Neuronal stem cell (in vitro differentiated cells): ENCODE measurements around the gene CDC42BPG.
A peak's percentile ranks its signal among the peaks of the same experiment; 100 is the strongest.

Source experiments
- DNase-seq: peaks from one replicate; pipeline ENCODE4 v3.0.0-alpha.2; 2013; ENCODE audit warnings: low spot score
- H2AFZ ChIP-seq: one replicate; pipeline ENCODE4 v1.6.1; 2013; ENCODE audit warnings: mild to moderate bottlenecking, low read length, inconsistent platforms
- H2AK5ac ChIP-seq: 2 replicates; pipeline ENCODE4 v1.6.1; 2013; ENCODE audit warnings: low read depth, mild to moderate bottlenecking, inconsistent platforms, low read length, moderate library complexity, mixed read lengths
- H2BK120ac ChIP-seq: 2 replicates; pipeline ENCODE4 v1.6.1; 2013; ENCODE audit warnings: low read depth, mild to moderate bottlenecking, inconsistent platforms, low read length, moderate library complexity, mixed read lengths
- H2BK12ac ChIP-seq: one replicate; pipeline ENCODE4 v1.6.1; 2013; ENCODE audit warnings: low read length, inconsistent platforms
- H2BK15ac ChIP-seq: 2 replicates; pipeline ENCODE4 v1.6.1; 2013; ENCODE audit warnings: mild to moderate bottlenecking, low read length, inconsistent platforms, mixed read lengths
- H2BK5ac ChIP-seq: one replicate; pipeline ENCODE4 v1.6.1; 2013; ENCODE audit warnings: inconsistent platforms, mild to moderate bottlenecking, low read length, moderate library complexity
- H3K14ac ChIP-seq: one replicate; pipeline ENCODE4 v1.6.1; 2013; ENCODE audit warnings: low read length, inconsistent platforms
- H3K18ac ChIP-seq: 2 replicates; pipeline ENCODE4 v1.6.1; 2013; ENCODE audit warnings: low read length, inconsistent platforms
- H3K23ac ChIP-seq: 2 replicates; pipeline ENCODE4 v1.6.1; 2013; ENCODE audit warnings: low read depth, mild to moderate bottlenecking, mixed read lengths, low read length, inconsistent platforms; ENCODE audit not compliant: poor library complexity
- H3K27ac ChIP-seq: replicated peaks from 3 replicates; pipeline ENCODE4 v1.5.1; 2013; ENCODE audit warnings: low read length, inconsistent platforms
- H3K27me3 ChIP-seq, 3 experiments: 2 replicates each; pipeline ENCODE4 v1.6.1; 2013; ENCODE audit warnings: low read length in 3 of 3, mild to moderate bottlenecking in 2 of 3, inconsistent platforms in 1 of 3, low read depth in 1 of 3, mixed read lengths in 1 of 3, moderate library complexity in 1 of 3; ENCODE audit not compliant: control insufficient read depth in 3 of 3, insufficient read depth in 3 of 3
- H3K36me3 ChIP-seq, 2 donors: replicated peaks in 1 of 2; 2 replicates each; pipeline ENCODE4 v1.6.1; 2013; ENCODE audit warnings: low read length in 2 of 2; ENCODE audit not compliant: control insufficient read depth in 2 of 2, insufficient read depth in 2 of 2
- H3K4ac ChIP-seq: 2 replicates; pipeline ENCODE4 v1.6.1; 2013; ENCODE audit warnings: inconsistent platforms, mild to moderate bottlenecking, low read length, moderate library complexity
- H3K4me1 ChIP-seq, 2 donors: 1 replicate in 1 of 2; 2 replicates in 1 of 2; pipeline ENCODE4 v1.6.1; 2013; ENCODE audit warnings: low read length in 2 of 2, low read depth in 1 of 2; ENCODE audit not compliant: control insufficient read depth in 2 of 2, insufficient read depth in 1 of 2
- H3K4me2 ChIP-seq: one replicate; pipeline ENCODE4 v1.6.1; 2013; ENCODE audit warnings: mild to moderate bottlenecking, low read length, inconsistent platforms; ENCODE audit not compliant: insufficient read depth, poor library complexity, severe bottlenecking
- H3K4me3 ChIP-seq, 2 donors: 2 replicates each; pipeline ENCODE4 v1.5.1; 2013; ENCODE audit warnings: low read length in 2 of 2, mild to moderate bottlenecking in 2 of 2, inconsistent platforms in 1 of 2, moderate library complexity in 1 of 2
- H3K79me1 ChIP-seq: one replicate; pipeline ENCODE4 v1.6.1; 2013; ENCODE audit warnings: low read depth, mild to moderate bottlenecking, inconsistent platforms, low read length, moderate library complexity
- H3K9ac ChIP-seq: one replicate; pipeline ENCODE4 v1.6.1; 2013; ENCODE audit warnings: mild to moderate bottlenecking, low read depth, low read length, inconsistent platforms; ENCODE audit not compliant: poor library complexity
- H3K9me3 ChIP-seq, 2 donors: replicated peaks in 1 of 2; 2 replicates each; pipeline versions ENCODE3 to v1.6.1; 2013; ENCODE audit warnings: low read length in 2 of 2, mild to moderate bottlenecking in 2 of 2, inconsistent platforms in 1 of 2, low read depth in 1 of 2, mixed read lengths in 1 of 2, moderate library complexity in 1 of 2; ENCODE audit not compliant: control insufficient read depth in 2 of 2, insufficient read depth in 1 of 2
- H4K8ac ChIP-seq: one replicate; pipeline ENCODE4 v1.6.1; 2013; ENCODE audit warnings: low read depth, mild to moderate bottlenecking, inconsistent platforms, low read length, moderate library complexity
- H4K91ac ChIP-seq: one replicate; pipeline ENCODE4 v1.6.1; 2013; ENCODE audit warnings: low read length, low read depth, mild to moderate bottlenecking, inconsistent platforms; ENCODE audit not compliant: poor library complexity
- WGBS, 2 donors: extraction: QIAGEN DNeasy Blood & Tissue Kit; methylation state at CpG; one replicate each; pipeline ENCODE4 v1.1.7; 2013; ENCODE audit warnings: missing lambda C conversion rate in 2 of 2, mixed read lengths in 1 of 2; ENCODE audit not compliant: insufficient read length in 2 of 2, insufficient replicate concordance in 1 of 2; ENCODE audit errors: extremely low coverage in 2 of 2; 5-methylcytosine and 5-hydroxymethylcytosine counted together

Gene CDC42BPG

DNA sequence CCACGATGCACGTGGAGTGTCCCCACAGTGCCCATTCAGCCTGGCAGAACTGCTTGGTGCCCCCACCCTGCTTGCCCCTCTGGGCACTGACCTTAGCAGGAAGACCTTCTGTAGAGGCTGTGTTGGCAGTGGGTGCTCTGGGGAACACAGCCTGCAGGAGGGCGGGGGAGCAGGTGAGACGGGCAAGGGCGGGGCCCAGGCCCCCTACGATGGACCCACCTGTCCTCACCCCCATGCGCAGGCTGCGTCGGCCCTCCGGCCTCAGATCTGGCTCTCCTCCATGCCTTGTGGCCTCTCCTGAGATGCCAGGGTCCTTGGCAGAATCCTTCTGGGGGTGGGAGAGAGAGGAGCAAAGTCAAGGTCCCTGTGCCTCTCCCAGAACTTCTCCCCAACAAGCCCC lies 10.9 kb downstream of the CDC42BPG start:
- no peak overlapping the region for H3K4me3 ChIP-seq
- peaks cover 0 to 1% of the 10 kb centered on the region in 2 donors for H3K4me1 ChIP-seq
- no peak overlapping the region for H2AFZ ChIP-seq
- H2BK5ac ChIP-seq: peak overlapping the region; percentile 53
- H2AK5ac ChIP-seq: peak overlapping the region; percentile 83
- no peaks in the 10 kb centered on the region for H3K36me3 ChIP-seq
- H3K18ac ChIP-seq: no peak overlapping the region
- no peak overlapping the region for H4K91ac ChIP-seq
- no CpG with 5 or more reads among the region's 10 CpGs for WGBS, 2 donors
- no peaks in the 10 kb centered on the region for H3K9me3 ChIP-seq
- no peak overlapping the region for H3K4me2 ChIP-seq
- H2BK15ac ChIP-seq: peak overlapping the region; percentile 37
- no peak overlapping the region for H4K8ac ChIP-seq
- no peak overlapping the region for H3K9ac ChIP-seq
- H3K4ac ChIP-seq: no peak overlapping the region
- H3K27me3 ChIP-seq: peaks cover 0 to 45% (median 0%) of the 10 kb centered on the region in 3 experiments
- no peak overlapping the region for H3K27ac ChIP-seq
- H3K14ac ChIP-seq: peak overlapping the region; percentile 56
- H3K23ac ChIP-seq: peak overlapping the region; percentile 65
- DNase-seq: no peak
- no peak overlapping the region for H2BK12ac ChIP-seq
- H3K79me1 ChIP-seq: peaks cover 2% of the 10 kb centered on the region
- no peak overlapping the region for H2BK120ac ChIP-seq

DNA sequence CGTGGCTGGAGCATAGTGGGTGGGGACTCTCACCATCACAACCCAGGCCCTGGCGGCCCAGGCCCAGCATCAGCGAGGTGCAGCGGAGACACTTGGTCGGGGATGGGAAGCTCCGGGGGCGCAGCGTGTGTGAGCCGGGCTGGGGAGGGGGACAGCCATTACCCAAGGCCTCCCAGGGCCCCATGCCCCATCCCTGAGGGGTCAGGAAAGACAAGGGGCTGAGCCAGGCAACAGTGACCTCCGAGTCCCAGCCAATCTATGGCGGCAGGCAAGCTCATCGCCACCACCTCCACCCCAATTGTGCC lies 11.3 kb downstream of the CDC42BPG start:
- no peak overlapping the region for H3K18ac ChIP-seq
- no peak overlapping the region for H3K4ac ChIP-seq
- H3K23ac ChIP-seq: peak overlapping the region; percentile 65
- H3K4me2 ChIP-seq: no peak overlapping the region
- peak overlapping the region; percentile 56 for H2AK5ac ChIP-seq
- peak overlapping the region; percentile 4 for H4K8ac ChIP-seq
- no peaks in the 10 kb centered on the region for H3K36me3 ChIP-seq
- H2BK120ac ChIP-seq: no peak overlapping the region
- H4K91ac ChIP-seq: no peak overlapping the region
- WGBS, 2 donors: no CpG with 5 or more reads among the region's 12 CpGs
- no peak overlapping the region for H3K27ac ChIP-seq
- H3K4me3 ChIP-seq: no peak overlapping the region
- no peak overlapping the region for H2AFZ ChIP-seq
- DNase-seq: no peak
- H3K9ac ChIP-seq: no peak overlapping the region
- no peak overlapping the region for H2BK12ac ChIP-seq
- H3K79me1 ChIP-seq: peaks cover 2% of the 10 kb centered on the region
- peak overlapping the region; percentile 37 for H2BK15ac ChIP-seq
- H3K4me1 ChIP-seq: peaks cover 0 to 1% of the 10 kb centered on the region in 2 donors
- peaks cover 0 to 45% (median 0%) of the 10 kb centered on the region in 3 experiments for H3K27me3 ChIP-seq
- H2BK5ac ChIP-seq: peak overlapping the region; percentile 53
- H3K9me3 ChIP-seq: no peaks in the 10 kb centered on the region
- H3K14ac ChIP-seq: peak overlapping the region; percentile 56

DNA sequence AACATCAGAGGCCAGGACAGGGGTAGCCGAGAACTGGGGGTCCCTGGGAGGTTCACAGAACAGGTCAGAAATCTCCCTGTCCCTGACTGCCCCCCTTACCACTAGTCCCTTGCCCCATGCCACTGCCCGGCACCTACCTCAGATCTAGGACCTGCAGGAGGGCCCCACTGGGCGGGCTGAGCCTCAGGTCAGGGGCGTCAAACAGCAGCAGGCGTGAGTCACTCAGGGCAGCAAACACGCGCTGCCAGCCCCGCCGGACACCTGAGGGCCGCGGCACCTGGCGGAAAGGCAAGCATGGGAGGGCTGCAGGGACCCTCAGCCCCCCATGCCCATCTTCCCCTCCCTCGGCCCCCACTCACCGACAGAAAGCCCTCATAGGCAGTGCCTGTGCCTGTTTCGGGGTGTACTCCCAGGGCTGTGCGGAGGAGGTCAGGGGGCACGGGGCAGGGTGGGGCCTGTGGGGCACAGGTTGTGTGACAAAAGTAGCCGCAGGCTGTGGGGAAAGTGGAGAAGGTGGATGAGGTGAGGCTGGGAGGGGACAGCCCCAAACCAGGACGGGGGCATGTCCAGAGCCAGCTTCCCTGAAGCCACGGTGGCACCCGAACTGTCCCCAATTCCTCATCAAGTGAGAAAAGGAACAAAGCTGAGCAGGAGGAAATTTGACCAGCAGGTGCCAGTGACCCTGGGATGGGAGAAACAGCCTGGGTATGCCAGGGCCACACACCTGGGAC lies 11.8 kb downstream of the CDC42BPG start:
- H3K4ac ChIP-seq: no peak overlapping the region
- H3K27me3 ChIP-seq: peaks cover 0 to 42% (median 0%) of the 10 kb centered on the region in 3 experiments
- no peak overlapping the region for H3K4me2 ChIP-seq
- H3K9ac ChIP-seq: no peak overlapping the region
- H2BK12ac ChIP-seq: no peak overlapping the region
- H3K18ac ChIP-seq: no peak overlapping the region
- no peak overlapping the region for H2BK120ac ChIP-seq
- no peak overlapping the region for H4K91ac ChIP-seq
- no peak overlapping the region for H3K14ac ChIP-seq
- H3K23ac ChIP-seq: peak overlapping the region; percentile 80
- H2AFZ ChIP-seq: no peak overlapping the region
- H4K8ac ChIP-seq: peak overlapping the region; percentile 4
- peak overlapping the region; percentile 70 for H2AK5ac ChIP-seq
- H3K27ac ChIP-seq: no peak overlapping the region
- peak overlapping the region; percentile 53 for H2BK5ac ChIP-seq
- peaks cover 0 to 1% of the 10 kb centered on the region in 2 donors for H3K4me1 ChIP-seq
- no peak overlapping the region for H2BK15ac ChIP-seq
- no peak for DNase-seq
- no CpG with 5 or more reads among the region's 21 CpGs for WGBS, 2 donors
- H3K4me3 ChIP-seq: no peak overlapping the region
- no peaks in the 10 kb centered on the region for H3K9me3 ChIP-seq
- H3K36me3 ChIP-seq: no peaks in the 10 kb centered on the region
- H3K79me1 ChIP-seq: peaks cover 2% of the 10 kb centered on the region

DNA sequence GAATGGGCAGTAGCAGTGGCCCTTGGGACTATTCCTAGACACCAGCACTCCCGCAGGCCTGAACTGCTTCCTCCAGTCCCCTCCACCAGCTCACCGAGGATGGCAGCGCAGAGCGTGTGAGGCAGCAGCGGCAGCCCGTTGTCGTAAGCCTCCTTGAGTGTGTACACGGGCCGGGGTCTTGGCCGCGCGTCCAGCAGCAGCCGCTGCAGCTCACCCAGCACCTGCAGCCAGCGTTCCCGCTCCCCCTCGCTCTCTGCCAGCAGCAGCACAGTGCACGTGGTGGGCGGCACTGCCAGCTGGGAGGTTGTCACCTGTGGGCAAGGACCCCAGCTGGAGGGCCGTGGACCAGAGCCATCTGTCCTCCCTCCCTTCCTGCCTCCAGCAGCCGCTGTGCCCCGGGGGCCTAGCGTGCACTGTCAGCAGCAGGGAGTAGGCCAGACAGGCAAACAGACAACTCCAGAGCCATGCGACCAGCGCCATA lies 13.0 kb downstream of the CDC42BPG start:
- no peaks in the 10 kb centered on the region for H3K79me1 ChIP-seq
- H3K14ac ChIP-seq: peak overlapping the region; percentile 56
- H3K4me3 ChIP-seq: no peak overlapping the region
- H3K9ac ChIP-seq: peak overlapping the region; percentile 44
- peak overlapping the region; percentile 22 for H2AFZ ChIP-seq
- H2AK5ac ChIP-seq: peak overlapping the region; percentile 68
- H3K27ac ChIP-seq: no peak overlapping the region
- H3K18ac ChIP-seq: peak overlapping the region; percentile 64
- H3K4ac ChIP-seq: peak overlapping the region; percentile 53
- no peak overlapping the region for H2BK120ac ChIP-seq
- H3K4me2 ChIP-seq: no peak overlapping the region
- peaks cover 0 to 44% (median 0%) of the 10 kb centered on the region in 3 experiments for H3K27me3 ChIP-seq
- H4K8ac ChIP-seq: no peak overlapping the region
- peak overlapping the region; percentile 82 for H2BK5ac ChIP-seq
- peak overlapping the region; percentile 22 for H2BK12ac ChIP-seq
- peak overlapping the region; percentile 89 for H3K23ac ChIP-seq
- H3K36me3 ChIP-seq: no peaks in the 10 kb centered on the region
- H3K4me1 ChIP-seq: peaks cover 0 to 1% of the 10 kb centered on the region in 2 donors
- DNase-seq: no peak
- H2BK15ac ChIP-seq: no peak overlapping the region
- no peaks in the 10 kb centered on the region for H3K9me3 ChIP-seq
- WGBS, 2 donors: no CpG with 5 or more reads among the region's 24 CpGs
- H4K91ac ChIP-seq: peak overlapping the region; percentile 85
